Measurements from ENCODE around the gene TNS4. TPM values are rescaled to one million over a fixed set of nuclear protein-coding genes. Genes with fewer than 3 reads are reported as not detected.

The TNS4 gene
- total and polyA plus RNA-seq, 2 experiments from 2014 or later: 0.20 TPM; not detected in 1

DNA sequence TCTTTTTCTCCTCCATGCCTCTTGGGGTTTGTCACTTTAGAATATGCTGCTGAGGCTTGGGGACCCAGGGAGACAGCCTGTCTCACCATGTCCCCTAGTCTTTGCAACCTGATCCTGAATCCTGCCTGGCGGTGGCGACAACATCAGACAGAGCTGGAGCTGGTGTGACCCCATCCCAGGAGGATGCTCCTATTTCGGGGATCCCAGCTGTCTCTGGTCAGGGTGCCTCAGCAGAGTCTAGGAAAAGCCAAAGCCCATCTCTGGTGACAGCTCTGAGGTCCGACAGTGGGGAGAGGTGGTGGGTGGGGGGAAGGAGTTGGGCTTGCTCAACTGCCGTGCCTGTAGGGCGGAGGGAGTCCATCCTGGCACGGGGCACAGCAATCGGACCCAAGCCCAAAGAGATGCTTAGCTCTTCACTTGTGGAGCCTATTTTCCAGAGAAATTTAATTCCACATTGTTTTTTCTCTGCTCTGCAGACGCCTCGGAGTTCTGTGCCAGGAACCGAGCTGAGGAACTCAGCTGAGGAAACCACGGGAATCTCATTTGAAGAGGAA lies 10.3 kb upstream of the TNS4 start:
- H3F3A ChIP-seq (ENCODE audit: insufficient read depth): peaks cover 15% of the 10 kb centered on the region; the same call in 1 of the 2 replicates
- no peaks in the 10 kb centered on the region for H3K27me3 ChIP-seq (replicated peaks; ENCODE audit: insufficient read depth)
- H2AFZ ChIP-seq: peak overlapping the region; percentile 2; the same call in 1 of the 2 replicates
- no peak overlapping the region for H3K4me3 ChIP-seq
- TF ChIP-seq EZH2 (IDR thresholded peaks at IDR 0.05; ENCODE audit: insufficient read depth, poor library complexity, severe bottlenecking): no peak
- TF ChIP-seq EZH2phosphoT487 (IDR thresholded peaks at IDR 0.05; ENCODE audit: insufficient read depth, low read depth): no peak
- H3K27ac ChIP-seq: no peak overlapping the region
- no peaks in the 10 kb centered on the region for H4K20me1 ChIP-seq (ENCODE audit: insufficient read depth)
- H3K36me3 ChIP-seq (ENCODE audit: low read depth): no peaks in the 10 kb centered on the region
- in situ Hi-C loops (cut with MboI): no loop called here
- no peaks in the 10 kb centered on the region for H3K9me3 ChIP-seq (ENCODE audit: low read depth)
- no peak overlapping the region for H3K4me2 ChIP-seq (ENCODE audit: unreplicated experiment)
- DNase-seq: no peak
- no peaks in the 10 kb centered on the region for H3K9me2 ChIP-seq (ENCODE audit: insufficient read depth)
- peaks cover 35% of the 10 kb centered on the region for H3K4me1 ChIP-seq (ENCODE audit: insufficient read depth)
- WGBS, 2 experiments (ENCODE audit: low coverage in 1 of 2, low lambda C conversion rate in 2 of 2, missing lambda C conversion rate in 2 of 2): 57 to 67% methylated on average over 12 of the region's 12 CpGs
- no peaks in the 10 kb centered on the region for H3K79me2 ChIP-seq (ENCODE audit: insufficient read depth)
- H3K9ac ChIP-seq: no peak overlapping the region

GRCh38 chr17:40511136-40511535 lies 9.7 kb upstream of the TNS4 start:
- H3F3A ChIP-seq (ENCODE audit: insufficient read depth): peaks cover 9% of the 10 kb centered on the region; the same call in 1 of the 2 replicates
- H2AFZ ChIP-seq: no peak overlapping the region
- H3K9me3 ChIP-seq (ENCODE audit: low read depth): no peaks in the 10 kb centered on the region
- H3K79me2 ChIP-seq (ENCODE audit: insufficient read depth): no peaks in the 10 kb centered on the region
- TF ChIP-seq EZH2 (IDR thresholded peaks at IDR 0.05; ENCODE audit: insufficient read depth, poor library complexity, severe bottlenecking) (no peak), EZH2phosphoT487 (IDR thresholded peaks at IDR 0.05; ENCODE audit: insufficient read depth, low read depth) (no peak)
- no peaks in the 10 kb centered on the region for H3K36me3 ChIP-seq (ENCODE audit: low read depth)
- no peak overlapping the region for H3K27ac ChIP-seq
- DNase-seq: no peak
- H3K4me1 ChIP-seq (ENCODE audit: insufficient read depth): peaks cover 29% of the 10 kb centered on the region
- H3K9ac ChIP-seq: no peak overlapping the region
- H3K4me3 ChIP-seq: no peak overlapping the region
- no peaks in the 10 kb centered on the region for H3K9me2 ChIP-seq (ENCODE audit: insufficient read depth)
- in situ Hi-C loops (cut with MboI): no loop called here
- no peaks in the 10 kb centered on the region for H4K20me1 ChIP-seq (ENCODE audit: insufficient read depth)
- H3K27me3 ChIP-seq (replicated peaks; ENCODE audit: insufficient read depth): no peaks in the 10 kb centered on the region
- H3K4me2 ChIP-seq (ENCODE audit: unreplicated experiment): no peak overlapping the region
- WGBS, 2 experiments (ENCODE audit: low coverage in 1 of 2, low lambda C conversion rate in 2 of 2, missing lambda C conversion rate in 2 of 2): 94 to 95% methylated on average over 2 of the region's 2 CpGs

DNA sequence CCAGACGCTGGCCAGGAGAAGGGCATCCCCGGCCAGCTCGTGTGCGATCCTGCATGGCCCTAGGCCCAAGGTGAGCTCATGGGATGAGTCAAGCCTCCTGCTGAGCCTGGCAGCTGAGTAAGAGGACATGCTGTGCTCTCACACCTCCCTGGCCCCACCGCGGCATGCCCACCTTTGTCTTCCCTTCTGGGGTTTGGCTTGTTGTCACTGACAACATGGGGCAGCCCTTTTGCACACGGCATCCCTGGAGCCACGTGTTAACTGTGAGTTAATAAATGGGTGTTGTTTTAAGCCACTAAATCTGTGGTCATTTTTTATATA lies 8.9 kb upstream of the TNS4 start:
- Histone ChIP-seq H3K9me2 (ENCODE audit: insufficient read depth) (no peaks in the 10 kb centered on the region), H3K27ac (no peak overlapping the region), H4K20me1 (ENCODE audit: insufficient read depth) (no peaks in the 10 kb centered on the region), H3K4me2 (ENCODE audit: unreplicated experiment) (no peak overlapping the region), H2AFZ (no peak overlapping the region), H3K27me3 (replicated peaks; ENCODE audit: insufficient read depth) (no peaks in the 10 kb centered on the region), H3K4me1 (ENCODE audit: insufficient read depth) (peaks cover 26% of the 10 kb centered on the region), H3K9me3 (ENCODE audit: low read depth) (no peaks in the 10 kb centered on the region), H3K36me3 (ENCODE audit: low read depth) (no peaks in the 10 kb centered on the region), H3K79me2 (ENCODE audit: insufficient read depth) (no peaks in the 10 kb centered on the region), H3K9ac (no peak overlapping the region), H3K4me3 (no peak overlapping the region), H3F3A (ENCODE audit: insufficient read depth) (peaks cover 8% of the 10 kb centered on the region; the same call in 1 of the 2 replicates)
- 43 to 46% methylated on average over 8 of the region's 8 CpGs for WGBS, 2 experiments (ENCODE audit: low coverage in 1 of 2, low lambda C conversion rate in 2 of 2, missing lambda C conversion rate in 2 of 2)
- in situ Hi-C loops (cut with MboI): no loop called here
- peak; percentile 87 for DNase-seq
- TF ChIP-seq EZH2 (IDR thresholded peaks at IDR 0.05; ENCODE audit: insufficient read depth, poor library complexity, severe bottlenecking): no peak

GRCh38 chr17:40509626-40510327 lies 8.4 kb upstream of the TNS4 start:
- no peaks in the 10 kb centered on the region for H3K36me3 ChIP-seq (ENCODE audit: low read depth)
- DNase-seq: no peak
- H3K79me2 ChIP-seq (ENCODE audit: insufficient read depth): no peaks in the 10 kb centered on the region
- no peak overlapping the region for H3K4me2 ChIP-seq (ENCODE audit: unreplicated experiment)
- H2AFZ ChIP-seq: no peak overlapping the region
- in situ Hi-C loops (cut with MboI): no loop called here
- peaks cover 8% of the 10 kb centered on the region; the same call in 1 of the 2 replicates for H3F3A ChIP-seq (ENCODE audit: insufficient read depth)
- no peak overlapping the region for H3K9ac ChIP-seq
- no peaks in the 10 kb centered on the region for H3K9me2 ChIP-seq (ENCODE audit: insufficient read depth)
- H4K20me1 ChIP-seq (ENCODE audit: insufficient read depth): no peaks in the 10 kb centered on the region
- no peaks in the 10 kb centered on the region for H3K9me3 ChIP-seq (ENCODE audit: low read depth)
- TF ChIP-seq EZH2 (IDR thresholded peaks at IDR 0.05; ENCODE audit: insufficient read depth, poor library complexity, severe bottlenecking) (no peak), EZH2phosphoT487 (IDR thresholded peaks at IDR 0.05; ENCODE audit: insufficient read depth, low read depth) (no peak)
- no peaks in the 10 kb centered on the region for H3K27me3 ChIP-seq (replicated peaks; ENCODE audit: insufficient read depth)
- peaks cover 26% of the 10 kb centered on the region for H3K4me1 ChIP-seq (ENCODE audit: insufficient read depth)
- WGBS, 2 experiments (ENCODE audit: low coverage in 1 of 2, low lambda C conversion rate in 2 of 2, missing lambda C conversion rate in 2 of 2): 83 to 89% methylated on average over 10 of the region's 10 CpGs
- H3K27ac ChIP-seq: no peak overlapping the region
- no peak overlapping the region for H3K4me3 ChIP-seq

Data from GM23248 (cell line).